Right lobe of liver (tissue), 6 donors: ENCODE measurements around the gene CHAD. TPM values are rescaled to one million over a fixed set of nuclear protein-coding genes. Genes with fewer than 3 reads are reported as not detected.

ENCODE experiments used
- ATAC-seq, 4 donors: fragments of 200-7000 bp; cut with Tn5 transposase; one replicate each; pipeline ENCODE4 v1.9.1; 2020; ENCODE audit warnings: mild to moderate bottlenecking in 4 of 4, moderate library complexity in 4 of 4
- DNase-seq, 3 donors: peaks; one replicate each; pipeline ENCODE4 v3.0.0-alpha.2; 2020
- H3K27ac ChIP-seq, 3 donors: fragments of 200-600 bp; one replicate each; pipeline ENCODE4 v1.8.0; 2022
- H3K27me3 ChIP-seq, 2 donors: fragments of 200-600 bp; one replicate each; pipeline ENCODE4 v1.8.0; 2022
- H3K36me3 ChIP-seq, 4 donors: fragments of 200-600 bp; sonication (generic) in 1 of 4; one replicate each; pipeline versions ENCODE4 v1.5.1 to v1.8.0; 2017 to 2022; ENCODE audit warnings: control low read depth in 1 of 4
- H3K4me1 ChIP-seq, 4 donors: fragments of 200-600 bp; sonication (generic) in 1 of 4; one replicate each; pipeline versions ENCODE4 v1.5.1 to v1.8.0; 2017 to 2022; ENCODE audit warnings: control low read depth in 1 of 4
- H3K4me3 ChIP-seq, 3 donors: fragments of 200-600 bp; one replicate each; pipeline ENCODE4 v1.8.0; 2022
- H3K9me3 ChIP-seq, 4 donors: fragments of 200-600 bp; sonication (generic) in 1 of 4; one replicate each; pipeline versions ENCODE4 v1.5.1 to v1.8.0; 2017 to 2022; ENCODE audit warnings: control low read depth in 1 of 4
- CTCF ChIP-seq, 4 donors: fragments of 200-600 bp in 3 of 4; fragments of 450-650 bp in 1 of 4; IDR thresholded peaks; one replicate each; pipeline versions ENCODE4 v1.5.1 to v1.8.0; 2016 to 2022; ENCODE audit warnings: antibody characterized with exemption in 4 of 4, mild to moderate bottlenecking in 2 of 4
- POLR2A ChIP-seq: fragments of 450-650 bp; IDR thresholded peaks from one replicate; pipeline ENCODE4 v1.6.1; 2017; ENCODE audit warnings: antibody characterized with exemption, mild to moderate bottlenecking
- WGBS: methylation state at CpG from one replicate; pipeline ENCODE4 v1.1.6; 2018; ENCODE audit warnings: low coverage, low lambda C conversion rate; ENCODE audit not compliant: insufficient coverage; ENCODE audit errors: missing lambda C conversion rate; 5-methylcytosine and 5-hydroxymethylcytosine counted together
- intact Hi-C, 2 donors: fragments of 100-400 bp; cut with DNase I; formaldehyde crosslinking; loops; one replicate each; pipeline versions ENCODE4 v1.11.2 to v1.14.1; 2022
- total RNA-seq, 6 experiments: library from RNA; depleted of rRNA in 2 of 6; stranded (reverse); fragments of >200 nt in 2 of 6; fragmentation: NEBNext Ultra II Directional in 3 of 6; extraction: Animal tissue kit (Norgen Biotek cat#: 25700) in 3 of 6; gene quantifications; one replicate each; pipeline versions ENCODE4 v1.1.0 to v1.2.4, GENCODE V29; 2016 to 2023
- donor health status: DM: no; HTN: yes; CAD: no.
- donor health status: DM: no; HTN: no; CAD: no.
- donor health status: DM: no; HTN: no; CAD: no.
- donor health status: DM: no; HTN: yes; CAD: no.
- donor health status: DM: no; HTN: yes; CAD: no.

The CHAD gene
- total RNA-seq, 6 experiments from 2014 or later, result 1.0 to 11.3 (median 3.8) TPM

- H3K27me3 ChIP-seq, result no peaks in the 10 kb centered on the region
- DNase-seq, result peak in 2 of 3 donors; percentile 61 to 62
- H3K4me1 ChIP-seq, result peaks cover 0 to 62% (median 18%) of the 10 kb centered on the region in 4 donors
- intact Hi-C loops, result no loop called here
- no peak for ATAC-seq
- WGBS, result 54% methylated on average over 13 of the region's 22 CpGs
- no peaks in the 10 kb centered on the region for H3K9me3 ChIP-seq
- H3K36me3 ChIP-seq, result peaks cover 0 to 8% (median 0%) of the 10 kb centered on the region in 4 donors
- TF ChIP-seq CTCF (IDR thresholded peaks at IDR 0.05) (no peak), POLR2A (no peak)
- H3K4me3 ChIP-seq, result no peak overlapping the region
- H3K27ac ChIP-seq, result no peak overlapping the region
Measured at GRCh38 chr17:50471009-50471905, 2.6 kb upstream of the CHAD start.

- ATAC-seq, result no peak
- Histone ChIP-seq H3K9me3 (no peaks in the 10 kb centered on the region), H3K36me3 (peaks cover 0 to 8% (median 0%) of the 10 kb centered on the region in 4 donors), H3K27me3 (no peaks in the 10 kb centered on the region), H3K4me1 (peaks cover 0 to 59% (median 18%) of the 10 kb centered on the region in 4 donors), H3K4me3 (no peak overlapping the region), H3K27ac (no peak overlapping the region)
- WGBS, result 51% methylated on average over 4 of the region's 6 CpGs
- TF ChIP-seq POLR2A, result no peak
- no peak for TF ChIP-seq CTCF (IDR thresholded peaks at IDR 0.05)
- no peak for DNase-seq
- intact Hi-C loops, result no loop called here
Measured at GRCh38 chr17:50470426-50470825, 1.7 kb upstream of the CHAD start.

DNA sequence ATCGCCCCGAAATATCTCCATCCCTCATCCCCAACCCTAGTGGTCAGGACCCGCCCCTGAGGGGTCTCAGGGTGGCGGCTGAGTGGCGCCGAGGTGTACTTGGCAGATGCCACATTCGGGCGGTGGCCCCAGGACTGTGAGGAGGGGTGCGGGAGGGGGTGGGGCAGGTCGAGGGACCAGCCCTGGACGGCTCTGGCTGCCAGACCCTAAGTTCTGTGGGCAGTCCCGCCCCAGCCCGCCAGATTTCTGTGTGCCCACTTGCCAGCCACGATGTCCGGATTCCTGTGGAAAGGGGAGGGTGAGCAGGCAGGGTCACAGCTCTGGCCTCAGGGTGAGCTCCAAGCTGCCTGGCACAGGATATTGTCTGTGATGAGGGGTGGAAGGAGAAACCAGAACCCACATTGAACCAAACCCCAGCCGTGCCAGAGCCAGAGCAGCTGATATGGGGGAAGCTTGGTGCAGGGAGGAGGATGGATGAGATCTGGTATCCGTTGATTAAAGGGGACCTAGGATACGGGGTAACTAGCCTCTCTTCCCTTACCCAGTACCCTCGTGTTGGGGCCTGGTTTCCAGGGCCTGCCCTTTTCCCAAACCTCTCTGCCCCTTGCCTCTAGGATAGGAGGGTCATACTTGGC lies 1.1 kb upstream of the CHAD start:
- TF ChIP-seq POLR2A (no peak), CTCF (IDR thresholded peaks at IDR 0.05) (no peak)
- 60% methylated on average over 16 of the region's 19 CpGs for WGBS
- peaks cover 0 to 56% (median 15%) of the 10 kb centered on the region in 4 donors for H3K4me1 ChIP-seq
- H3K4me3 ChIP-seq, result no peak overlapping the region
- no peaks in the 10 kb centered on the region for H3K27me3 ChIP-seq
- H3K36me3 ChIP-seq, result peaks cover 0 to 8% (median 0%) of the 10 kb centered on the region in 4 donors
- no peak overlapping the region for H3K27ac ChIP-seq
- no peak for ATAC-seq
- DNase-seq, result peak in 1 of 3 donors; percentile 46
- intact Hi-C loops, result no loop called here
- H3K9me3 ChIP-seq, result no peaks in the 10 kb centered on the region

DNA sequence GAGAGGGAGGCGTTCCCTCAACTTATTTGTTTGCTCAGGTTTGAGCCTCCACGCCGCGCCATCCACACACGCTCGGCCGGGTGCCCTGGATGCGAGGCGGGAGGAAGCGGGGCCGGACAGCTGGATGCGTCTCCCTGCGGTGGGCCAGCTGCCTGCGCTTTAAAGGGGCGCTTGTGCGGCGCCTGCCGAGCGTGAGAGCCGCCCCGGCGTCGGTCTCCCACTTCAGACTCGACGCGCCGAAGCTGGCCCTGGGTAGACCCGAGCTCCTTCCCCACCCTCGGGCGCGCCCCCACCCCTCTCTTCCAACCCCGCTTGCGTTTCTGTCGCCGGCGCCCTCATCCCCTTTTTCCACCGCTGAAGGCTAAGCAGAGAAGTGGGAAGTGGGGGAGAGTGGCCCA lies 527 bp upstream of the CHAD start:
- TF ChIP-seq POLR2A (no peak), CTCF (IDR thresholded peaks at IDR 0.05) (no peak)
- Histone ChIP-seq H3K4me1 (peaks cover 0 to 56% (median 12%) of the 10 kb centered on the region in 4 donors), H3K36me3 (peaks cover 0 to 8% (median 0%) of the 10 kb centered on the region in 4 donors), H3K9me3 (no peaks in the 10 kb centered on the region), H3K27me3 (no peaks in the 10 kb centered on the region), H3K4me3 (no peak overlapping the region), H3K27ac (no peak overlapping the region)
- 41% methylated on average over 10 of the region's 37 CpGs for whole genome bisulfite sequencing
- intact Hi-C loops, result no loop called here
- DNase-seq, result no peak
- no peak for ATAC-seq
